HG03457 (cell line): ENCODE measurements around the gene SCNN1B.
"Not testable (repeated sequence)": the region's sequence is repeated elsewhere in the genome, so short reads cannot be mapped to it uniquely, and the experiment has no call there.

Experiments used
- ATAC-seq: cut with Tn5 transposase; IDR thresholded peaks from one replicate; pipeline ENCODE4 v1.9.1; 2021; ENCODE audit warnings: moderate number of reproducible peaks; ENCODE audit not compliant: unreplicated experiment

Gene SCNN1B

DNA sequence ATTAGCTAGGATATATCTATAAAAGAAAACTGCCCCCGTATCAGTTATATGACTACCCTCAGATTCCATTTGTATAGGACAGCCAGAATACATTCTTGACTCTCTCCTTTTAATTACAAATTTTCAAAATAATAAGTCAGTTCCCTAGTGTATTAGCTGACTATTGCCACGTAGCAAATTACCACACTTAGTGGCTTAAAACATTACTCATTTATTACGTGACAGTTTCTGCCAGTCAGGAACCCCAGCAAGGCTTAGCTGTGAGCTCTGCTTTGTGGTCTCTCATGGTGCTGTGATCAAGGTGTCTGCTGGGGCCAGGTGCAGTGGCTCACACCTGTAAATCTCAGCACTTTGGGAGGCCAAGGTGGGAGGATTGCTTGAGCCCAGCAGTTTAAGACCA is 13.9 kb upstream of the SCNN1B start:
- no peak for ATAC-seq

- ATAC-seq: no peak
These were observed 13.2 kb upstream of the SCNN1B start for GRCh38 chr16:23288726-23289512.

GRCh38 chr16:23290189-23291062 is 11.7 kb upstream of the SCNN1B start:
- ATAC-seq: no peak

DNA sequence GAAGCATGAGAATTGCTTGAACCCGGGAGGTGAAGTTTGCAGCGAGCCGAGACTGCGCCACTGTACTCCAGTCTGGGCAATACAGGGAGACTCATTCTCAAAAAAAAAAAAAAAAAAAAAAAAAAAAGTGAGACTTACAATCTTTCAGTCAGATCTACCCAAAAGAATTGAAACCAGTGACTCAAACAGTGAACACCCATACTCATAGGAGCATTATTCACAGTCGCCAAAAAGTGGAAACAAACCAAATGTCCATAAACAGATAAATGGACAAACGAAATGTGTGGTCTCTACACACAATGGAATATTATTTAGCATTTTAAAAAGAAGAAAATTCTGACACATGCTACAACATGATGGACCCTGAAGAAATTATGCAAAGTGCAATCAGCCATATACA is 9.1 kb upstream of the SCNN1B start:
- ATAC-seq: no peak

DNA sequence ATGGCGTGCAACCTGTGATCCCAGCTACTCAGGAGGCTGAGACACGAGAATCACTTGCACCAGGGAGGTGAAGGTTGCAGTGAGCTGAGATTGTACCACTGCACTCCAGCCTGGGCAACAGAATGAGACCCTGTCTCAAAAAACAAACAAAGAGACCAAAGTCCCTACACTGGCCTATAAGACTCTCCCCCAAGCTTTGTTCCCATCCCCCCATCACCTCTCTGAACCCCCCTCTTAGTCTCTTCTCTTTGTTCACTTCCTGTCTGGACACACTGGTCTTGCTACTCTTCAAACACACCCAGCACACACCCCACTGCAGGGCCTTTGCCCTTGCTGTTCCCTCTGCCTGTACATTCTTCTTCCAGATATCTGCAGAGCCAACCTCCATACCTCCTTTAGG is 7.8 kb upstream of the SCNN1B start:
- no peak for ATAC-seq

DNA sequence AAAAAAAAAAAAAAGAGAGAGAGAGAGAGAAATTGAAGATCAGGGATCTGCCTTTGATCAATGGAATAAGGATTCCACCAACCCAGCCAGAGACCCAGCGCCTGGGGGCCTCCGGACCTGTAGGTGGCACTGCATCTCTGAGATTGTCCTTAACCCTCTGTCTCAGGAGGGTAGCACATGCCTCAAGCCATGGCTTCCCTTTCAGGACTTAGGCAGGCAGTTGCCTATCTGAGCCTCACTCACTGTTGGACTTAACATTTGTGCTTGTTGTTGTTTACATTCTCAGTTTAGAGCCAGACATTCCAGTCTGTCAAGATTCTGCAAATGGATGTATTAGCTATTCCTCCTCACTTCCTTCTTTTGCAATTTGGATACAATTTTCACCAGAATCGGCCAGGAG is 5.1 kb upstream of the SCNN1B start:
- no peak for ATAC-seq

- ATAC-seq: no peak
These were observed 3.7 kb upstream of the SCNN1B start for GRCh38 chr16:23298290-23298915.

DNA sequence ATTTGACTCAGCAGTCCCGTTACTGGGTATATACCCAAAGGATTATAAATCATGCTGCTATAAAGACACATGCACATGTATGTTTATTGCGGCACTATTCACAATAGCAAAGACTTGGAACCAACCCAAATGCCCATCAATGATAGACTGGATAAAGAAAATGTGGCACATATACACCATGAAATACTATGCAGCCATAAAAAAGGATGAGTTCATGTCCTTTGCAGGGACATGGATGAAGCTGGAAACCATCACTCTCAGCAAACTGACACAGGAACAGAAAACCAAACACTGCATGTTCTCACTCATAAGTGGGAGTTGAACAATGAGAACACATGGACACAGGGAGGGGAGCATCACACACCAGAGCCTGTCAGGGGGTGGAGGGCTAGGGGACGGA is 2.3 kb upstream of the SCNN1B start:
- not testable (repeated sequence) for ATAC-seq

DNA sequence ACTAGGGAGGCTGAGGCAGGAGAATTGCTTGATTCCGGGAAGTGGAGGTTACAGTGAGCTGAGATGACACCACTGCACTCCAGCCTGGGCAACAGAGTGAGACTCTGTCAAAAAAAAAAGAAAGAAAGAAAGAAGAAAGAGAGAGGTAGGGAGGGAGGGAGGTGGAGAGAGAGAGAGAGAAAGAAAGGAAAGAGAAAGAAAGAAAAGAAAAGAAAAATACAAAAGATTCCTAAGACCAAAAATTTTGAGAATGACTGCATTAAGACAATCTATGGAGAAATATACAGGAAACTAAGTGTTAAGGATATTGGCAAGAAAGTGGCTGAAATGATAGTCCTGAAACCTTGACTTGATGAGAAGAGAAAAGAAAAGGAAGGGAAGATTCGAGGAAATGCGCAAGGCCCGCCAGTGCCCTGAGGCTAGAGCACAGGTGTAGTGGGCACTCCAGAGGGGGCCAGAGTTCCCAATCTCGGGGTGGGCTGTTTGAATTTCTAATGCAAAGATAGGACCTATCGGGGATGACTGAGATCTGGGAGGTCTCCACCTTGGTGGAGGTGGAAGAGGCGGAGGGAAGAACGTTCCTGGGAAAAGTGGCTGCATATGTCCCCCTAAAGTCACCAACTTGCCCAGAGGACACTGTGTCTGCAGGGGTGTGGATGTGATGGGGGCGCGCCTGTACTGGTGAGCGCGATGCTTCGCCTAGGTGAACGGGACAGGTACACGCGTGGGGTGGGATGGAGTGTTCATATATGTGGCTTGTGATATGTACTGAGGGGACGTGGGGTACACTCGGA is 654 bp upstream of the SCNN1B start:
- ATAC-seq: no peak

DNA sequence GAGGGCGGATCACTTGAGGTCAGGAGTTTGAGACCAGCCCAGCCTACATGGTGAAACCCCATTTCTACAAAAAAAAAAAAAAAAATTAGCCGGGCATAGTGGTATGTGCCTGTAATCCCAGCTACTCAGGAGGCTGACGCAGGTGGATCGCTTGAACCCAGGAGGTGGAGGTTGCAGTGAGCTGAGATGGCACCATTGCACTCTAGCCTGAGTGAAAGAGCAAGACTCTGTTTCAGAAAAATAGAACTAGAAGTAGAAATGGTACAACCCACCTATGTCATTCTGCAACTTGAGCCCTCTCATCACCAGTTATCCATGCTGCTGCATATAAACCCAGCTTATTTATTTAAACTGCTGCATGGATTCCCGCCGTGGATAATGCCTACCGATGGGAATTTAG is 1.6 kb downstream of the SCNN1B start:
- ATAC-seq: no peak

GRCh38 chr16:23304620-23305019 is 2.5 kb downstream of the SCNN1B start:
- no peak for ATAC-seq

DNA sequence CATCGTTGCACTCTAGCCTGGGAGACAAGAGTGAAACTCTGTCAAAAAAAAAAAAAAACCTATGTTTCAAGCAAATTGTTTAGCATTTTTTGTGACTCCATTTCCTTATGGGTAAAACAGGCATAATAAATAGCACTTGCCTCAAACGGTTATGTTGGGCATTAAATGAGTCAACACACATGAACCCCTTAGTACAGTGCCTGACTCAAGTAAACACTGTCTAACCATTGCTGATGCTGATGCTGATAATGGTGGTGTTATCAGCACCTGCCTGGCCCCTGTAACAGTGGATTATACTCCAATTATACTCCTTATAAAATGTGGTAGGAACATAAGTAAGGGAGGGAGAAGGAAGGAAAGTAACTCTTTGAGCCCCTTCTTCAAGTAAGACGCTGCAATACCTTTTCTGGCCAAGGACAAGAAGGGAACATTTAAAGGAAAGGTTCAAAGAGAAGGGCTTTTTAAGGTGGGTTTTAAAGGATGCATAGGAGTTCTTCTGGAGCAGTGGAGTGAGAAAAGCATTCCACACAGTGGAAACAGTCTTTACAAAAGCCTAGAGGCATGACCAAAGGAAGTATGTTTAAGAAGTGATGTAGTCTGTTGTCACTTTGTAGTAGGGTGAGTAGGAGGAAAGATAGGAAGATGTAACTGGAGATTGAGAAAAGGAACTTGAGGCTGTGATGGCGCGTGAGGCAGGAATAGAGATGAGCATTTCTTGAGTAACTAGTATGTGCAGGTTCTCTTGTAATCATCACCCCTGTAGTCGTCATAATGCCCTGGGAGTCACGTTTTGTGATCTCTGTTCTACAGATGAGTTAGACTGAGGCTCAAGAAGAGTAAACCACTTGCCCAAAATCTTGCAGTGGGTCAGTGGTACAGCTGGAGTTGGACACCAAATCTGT is 4.3 kb downstream of the SCNN1B start:
- ATAC-seq: no peak

- no peak for ATAC-seq
These were observed 8.1 kb downstream of the SCNN1B start for GRCh38 chr16:23310217-23310616.

DNA sequence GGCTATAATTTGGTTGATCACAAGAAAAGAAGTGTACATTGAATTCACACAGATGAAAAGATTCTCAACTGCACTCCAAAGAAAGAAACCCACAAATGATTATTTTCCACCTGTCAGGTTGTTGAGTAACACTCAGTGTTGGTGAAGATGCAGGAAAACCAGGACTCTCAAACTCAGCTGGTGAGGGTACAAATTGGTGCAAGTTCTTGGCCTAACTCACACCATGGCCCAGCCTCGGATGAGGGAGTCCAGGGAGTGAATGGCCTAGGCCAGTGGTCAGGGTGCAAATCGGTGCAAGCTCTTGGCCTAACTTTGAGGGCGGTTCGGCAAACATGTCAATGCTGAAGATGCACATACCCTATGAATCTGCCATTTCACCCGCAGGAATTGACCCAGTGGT is 8.6 kb downstream of the SCNN1B start:
- ATAC-seq: no peak

- no peak for ATAC-seq
These were observed 14.1 kb downstream of the SCNN1B start for GRCh38 chr16:23316232-23316631.

- no peak for ATAC-seq
These were observed 14.6 kb downstream of the SCNN1B start for GRCh38 chr16:23316634-23317265.

DNA sequence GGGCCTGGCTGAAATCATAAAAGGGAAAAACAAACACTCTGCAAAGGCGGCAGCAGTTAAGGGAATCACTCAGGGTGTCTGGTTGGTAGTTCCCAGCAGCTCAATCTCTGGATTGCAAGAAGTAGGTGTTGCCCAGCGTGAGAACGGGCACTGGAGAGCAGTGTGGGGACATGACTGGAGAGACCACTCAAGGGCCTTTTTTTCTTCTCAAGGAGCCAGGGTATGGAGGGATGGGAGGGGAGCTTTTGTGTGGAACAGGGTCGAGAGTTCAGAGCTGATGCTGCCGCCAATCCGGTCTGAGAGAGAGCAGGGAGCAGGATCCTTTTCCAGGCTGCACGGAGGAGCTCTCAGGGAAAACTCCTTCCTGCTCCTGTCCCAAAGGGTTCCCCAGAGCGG is 15.2 kb downstream of the SCNN1B start:
- no peak for ATAC-seq

DNA sequence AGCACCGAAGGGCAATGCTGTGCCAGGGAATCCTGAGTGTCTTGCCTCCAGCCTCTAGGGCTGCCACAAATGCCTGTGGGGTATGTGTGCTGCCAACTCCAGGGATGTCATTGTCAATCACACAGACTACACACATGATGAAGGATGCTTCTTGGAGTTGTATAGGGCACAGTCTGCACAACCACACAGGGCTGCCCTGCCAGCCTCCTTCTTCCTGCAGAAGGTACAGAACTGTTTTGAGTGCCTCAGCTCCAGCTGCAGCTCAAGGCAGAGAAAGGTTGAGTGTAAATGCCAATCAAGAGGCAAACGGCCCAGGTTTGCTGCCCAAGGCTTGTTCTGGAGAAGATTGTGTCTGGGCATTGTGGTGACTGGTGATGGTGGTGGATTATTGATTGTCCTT is 15.6 kb downstream of the SCNN1B start:
- ATAC-seq: no peak

DNA sequence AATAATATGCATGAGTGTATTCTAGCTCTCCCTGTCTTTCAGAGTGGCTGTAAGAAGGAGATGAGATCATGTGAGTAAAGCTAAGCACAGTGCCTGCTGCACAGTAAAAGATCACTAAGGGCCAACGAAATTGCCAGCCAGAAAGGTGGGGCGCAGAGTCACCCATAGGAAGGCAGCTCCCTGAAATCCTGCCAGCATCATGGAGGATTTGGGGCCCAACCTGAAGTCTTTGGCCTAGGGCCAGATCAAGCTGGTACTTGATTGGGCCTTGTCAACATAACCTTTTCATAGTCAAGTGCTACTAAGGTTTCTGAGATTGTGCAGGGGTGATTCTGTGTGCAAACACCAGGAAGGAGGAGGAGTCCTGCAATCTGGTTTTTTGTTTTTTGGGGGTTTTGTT is 16.5 kb downstream of the SCNN1B start:
- ATAC-seq: no peak
